ENCODE data around the gene ABCA10.

ABCA10 gene

GRCh38 chr17:69239611-69240600 is 11.3 kb upstream of the ABCA10 start:
- Mint-ChIP-seq H3K27ac (no peak overlapping the region), H3K4me1 (ENCODE audit: low read depth) (no peaks in the 10 kb centered on the region), H3K4me3 (no peak overlapping the region), H3K9me3 (ENCODE audit: low read depth) (no peaks in the 10 kb centered on the region), H3K36me3 (peaks cover 22% of the 10 kb centered on the region), H3K27me3 (no peaks in the 10 kb centered on the region)

GRCh38 chr17:69236946-69237345 is 8.3 kb upstream of the ABCA10 start:
- H3K4me3 Mint-ChIP-seq = no peak overlapping the region
- peaks cover 11% of the 10 kb centered on the region for H3K9me3 Mint-ChIP-seq (ENCODE audit: low read depth)
- H3K36me3 Mint-ChIP-seq = peaks cover 20% of the 10 kb centered on the region
- H3K4me1 Mint-ChIP-seq (ENCODE audit: low read depth) = no peaks in the 10 kb centered on the region
- no peaks in the 10 kb centered on the region for H3K27me3 Mint-ChIP-seq
- no peak overlapping the region for H3K27ac Mint-ChIP-seq

- H3K27ac Mint-ChIP-seq = no peak overlapping the region
- no peak overlapping the region for H3K4me3 Mint-ChIP-seq
- no peaks in the 10 kb centered on the region for H3K27me3 Mint-ChIP-seq
- peaks cover 20% of the 10 kb centered on the region for H3K36me3 Mint-ChIP-seq
- no peaks in the 10 kb centered on the region for H3K4me1 Mint-ChIP-seq (ENCODE audit: low read depth)
- H3K9me3 Mint-ChIP-seq (ENCODE audit: low read depth) = peaks cover 16% of the 10 kb centered on the region
Measured at GRCh38 chr17:69236464-69236863, 7.8 kb upstream of the ABCA10 start.

GRCh38 chr17:69235338-69236058 is 6.9 kb upstream of the ABCA10 start:
- Mint-ChIP-seq H3K27ac (no peak overlapping the region), H3K36me3 (peaks cover 15% of the 10 kb centered on the region), H3K4me3 (no peak overlapping the region), H3K4me1 (ENCODE audit: low read depth) (no peaks in the 10 kb centered on the region), H3K9me3 (ENCODE audit: low read depth) (peaks cover 25% of the 10 kb centered on the region), H3K27me3 (no peaks in the 10 kb centered on the region)

GRCh38 chr17:69232650-69233049 is 4.0 kb upstream of the ABCA10 start:
- Mint-ChIP-seq H3K27ac (no peak overlapping the region), H3K36me3 (peaks cover 5% of the 10 kb centered on the region), H3K4me3 (no peak overlapping the region), H3K4me1 (ENCODE audit: low read depth) (peaks cover 2% of the 10 kb centered on the region), H3K27me3 (no peaks in the 10 kb centered on the region), H3K9me3 (ENCODE audit: low read depth) (peaks cover 29% of the 10 kb centered on the region)

- H3K27ac Mint-ChIP-seq = no peak overlapping the region
Measured at GRCh38 chr17:69231521-69231920, 2.9 kb upstream of the ABCA10 start.

GRCh38 chr17:69230939-69231338 is 2.3 kb upstream of the ABCA10 start:
- no peak overlapping the region for H3K4me3 Mint-ChIP-seq
- peaks cover 5% of the 10 kb centered on the region for H3K36me3 Mint-ChIP-seq
- H3K27me3 Mint-ChIP-seq = no peaks in the 10 kb centered on the region
- no peak overlapping the region for H3K27ac Mint-ChIP-seq
- H3K4me1 Mint-ChIP-seq (ENCODE audit: low read depth) = peaks cover 2% of the 10 kb centered on the region
- peaks cover 29% of the 10 kb centered on the region for H3K9me3 Mint-ChIP-seq (ENCODE audit: low read depth)

More at GRCh38 chr17:69231521-69231920, 2.9 kb upstream of the ABCA10 start:
- Mint-ChIP-seq H3K36me3 (peaks cover 5% of the 10 kb centered on the region), H3K9me3 (ENCODE audit: low read depth) (peaks cover 29% of the 10 kb centered on the region), H3K4me3 (no peak overlapping the region), H3K4me1 (ENCODE audit: low read depth) (peaks cover 2% of the 10 kb centered on the region), H3K27me3 (no peaks in the 10 kb centered on the region)

- H3K9me3 Mint-ChIP-seq (ENCODE audit: low read depth) = peaks cover 22% of the 10 kb centered on the region
- H3K27ac Mint-ChIP-seq = no peak overlapping the region
- peaks cover 12% of the 10 kb centered on the region for H3K4me1 Mint-ChIP-seq (ENCODE audit: low read depth)
- no peak overlapping the region for H3K4me3 Mint-ChIP-seq
- H3K27me3 Mint-ChIP-seq = no peaks in the 10 kb centered on the region
- H3K36me3 Mint-ChIP-seq = peaks cover 2% of the 10 kb centered on the region
Measured at GRCh38 chr17:69228018-69228417, 606 bp downstream of the ABCA10 start.

GRCh38 chr17:69227541-69227940 is 1.1 kb downstream of the ABCA10 start:
- peaks cover 20% of the 10 kb centered on the region for H3K9me3 Mint-ChIP-seq (ENCODE audit: low read depth)
- peaks cover 14% of the 10 kb centered on the region for H3K4me1 Mint-ChIP-seq (ENCODE audit: low read depth)
- H3K27ac Mint-ChIP-seq = no peak overlapping the region
- H3K27me3 Mint-ChIP-seq = no peaks in the 10 kb centered on the region
- H3K4me3 Mint-ChIP-seq = no peak overlapping the region
- H3K36me3 Mint-ChIP-seq = peaks cover 2% of the 10 kb centered on the region

- Mint-ChIP-seq H3K9me3 (ENCODE audit: low read depth) (no peaks in the 10 kb centered on the region), H3K27ac (no peak overlapping the region), H3K27me3 (no peaks in the 10 kb centered on the region), H3K36me3 (peaks cover 12% of the 10 kb centered on the region), H3K4me1 (ENCODE audit: low read depth) (peaks cover 14% of the 10 kb centered on the region), H3K4me3 (no peak overlapping the region)
Measured at GRCh38 chr17:69223809-69224208, 4.8 kb downstream of the ABCA10 start.

GRCh38 chr17:69222707-69223258 is 5.8 kb downstream of the ABCA10 start:
- peaks cover 12% of the 10 kb centered on the region for H3K4me1 Mint-ChIP-seq (ENCODE audit: low read depth)
- no peak overlapping the region for H3K27ac Mint-ChIP-seq
- no peaks in the 10 kb centered on the region for H3K9me3 Mint-ChIP-seq (ENCODE audit: low read depth)

GRCh38 chr17:69220098-69220497 is 8.5 kb downstream of the ABCA10 start:
- Mint-ChIP-seq H3K4me1 (ENCODE audit: low read depth) (peaks cover 12% of the 10 kb centered on the region), H3K9me3 (ENCODE audit: low read depth) (no peaks in the 10 kb centered on the region), H3K4me3 (no peak overlapping the region), H3K36me3 (peaks cover 16% of the 10 kb centered on the region), H3K27ac (no peak overlapping the region), H3K27me3 (no peaks in the 10 kb centered on the region)

More at GRCh38 chr17:69222707-69223258, 5.8 kb downstream of the ABCA10 start:
- H3K4me3 Mint-ChIP-seq = no peak overlapping the region
- no peaks in the 10 kb centered on the region for H3K27me3 Mint-ChIP-seq
- peaks cover 13% of the 10 kb centered on the region for H3K36me3 Mint-ChIP-seq

GRCh38 chr17:69218986-69219385 is 9.6 kb downstream of the ABCA10 start:
- Mint-ChIP-seq H3K36me3 (peaks cover 16% of the 10 kb centered on the region), H3K4me3 (no peak overlapping the region), H3K4me1 (ENCODE audit: low read depth) (peaks cover 12% of the 10 kb centered on the region), H3K9me3 (ENCODE audit: low read depth) (no peaks in the 10 kb centered on the region), H3K27ac (no peak overlapping the region), H3K27me3 (no peaks in the 10 kb centered on the region)

GRCh38 chr17:69213059-69213813 is 15.4 kb downstream of the ABCA10 start:
- H3K4me3 Mint-ChIP-seq = no peak overlapping the region
- H3K9me3 Mint-ChIP-seq (ENCODE audit: low read depth) = no peaks in the 10 kb centered on the region
- H3K4me1 Mint-ChIP-seq (ENCODE audit: low read depth) = no peaks in the 10 kb centered on the region
- no peak overlapping the region for H3K27ac Mint-ChIP-seq
- no peaks in the 10 kb centered on the region for H3K27me3 Mint-ChIP-seq
- peaks cover 14% of the 10 kb centered on the region for H3K36me3 Mint-ChIP-seq

All from activated naive CD8-positive, alpha-beta T cell (primary cell).